ENCODE results near the gene PITX2.

Gene PITX2

DNA sequence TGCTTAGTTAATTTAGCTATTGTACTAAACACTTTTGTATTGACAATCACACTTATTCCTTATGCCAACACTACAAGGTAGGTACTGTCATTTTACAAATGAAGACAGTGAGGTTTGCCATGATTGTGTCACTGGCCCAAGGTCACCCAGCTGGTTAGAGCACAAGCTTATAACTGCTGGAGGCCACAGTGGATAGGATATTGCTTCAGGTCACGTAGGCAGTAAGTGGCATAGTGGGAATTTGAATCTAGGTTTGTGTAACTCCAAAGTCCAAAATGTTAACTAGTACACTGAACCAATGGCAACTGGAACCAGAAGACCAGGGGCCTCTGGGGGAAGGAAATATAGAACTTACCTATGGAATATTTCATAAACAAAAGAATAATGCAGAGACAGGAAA, 21.1 kb upstream of the PITX2 start:
- no peak for TF ChIP-seq ZFP3 (CRISPR knock-in tag; IDR thresholded peaks at IDR 0.05)
- TF ChIP-seq, protein P1, sequence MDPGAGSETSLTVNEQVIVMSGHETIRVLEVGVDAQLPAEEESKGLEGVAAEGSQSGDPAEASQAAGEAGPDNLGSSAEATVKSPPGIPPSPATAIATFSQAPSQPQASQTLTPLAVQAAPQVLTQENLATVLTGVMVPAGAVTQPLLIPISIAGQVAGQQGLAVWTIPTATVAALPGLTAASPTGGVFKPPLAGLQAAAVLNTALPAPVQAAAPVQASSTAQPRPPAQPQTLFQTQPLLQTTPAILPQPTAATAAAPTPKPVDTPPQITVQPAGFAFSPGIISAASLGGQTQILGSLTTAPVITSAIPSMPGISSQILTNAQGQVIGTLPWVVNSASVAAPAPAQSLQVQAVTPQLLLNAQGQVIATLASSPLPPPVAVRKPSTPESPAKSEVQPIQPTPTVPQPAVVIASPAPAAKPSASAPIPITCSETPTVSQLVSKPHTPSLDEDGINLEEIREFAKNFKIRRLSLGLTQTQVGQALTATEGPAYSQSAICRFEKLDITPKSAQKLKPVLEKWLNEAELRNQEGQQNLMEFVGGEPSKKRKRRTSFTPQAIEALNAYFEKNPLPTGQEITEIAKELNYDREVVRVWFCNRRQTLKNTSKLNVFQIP (CRISPR knock-in tag; IDR thresholded peaks at IDR 0.05; ENCODE audit: borderline replicate concordance, low read depth): no peak
- TF ChIP-seq OSR1 (CRISPR knock-in tag; IDR thresholded peaks at IDR 0.05): no peak
- TF ChIP-seq RARB (CRISPR knock-in tag; IDR thresholded peaks at IDR 0.05): no peak
- no peak for TF ChIP-seq ZC3H10 (CRISPR knock-in tag; IDR thresholded peaks at IDR 0.05)
- TF ChIP-seq, protein P2, sequence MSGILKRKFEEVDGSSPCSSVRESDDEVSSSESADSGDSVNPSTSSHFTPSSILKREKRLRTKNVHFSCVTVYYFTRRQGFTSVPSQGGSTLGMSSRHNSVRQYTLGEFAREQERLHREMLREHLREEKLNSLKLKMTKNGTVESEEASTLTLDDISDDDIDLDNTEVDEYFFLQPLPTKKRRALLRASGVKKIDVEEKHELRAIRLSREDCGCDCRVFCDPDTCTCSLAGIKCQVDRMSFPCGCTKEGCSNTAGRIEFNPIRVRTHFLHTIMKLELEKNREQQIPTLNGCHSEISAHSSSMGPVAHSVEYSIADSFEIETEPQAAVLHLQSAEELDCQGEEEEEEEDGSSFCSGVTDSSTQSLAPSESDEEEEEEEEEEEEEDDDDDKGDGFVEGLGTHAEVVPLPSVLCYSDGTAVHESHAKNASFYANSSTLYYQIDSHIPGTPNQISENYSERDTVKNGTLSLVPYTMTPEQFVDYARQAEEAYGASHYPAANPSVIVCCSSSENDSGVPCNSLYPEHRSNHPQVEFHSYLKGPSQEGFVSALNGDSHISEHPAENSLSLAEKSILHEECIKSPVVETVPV (CRISPR knock-in tag; IDR thresholded peaks at IDR 0.05): no peak
- no peak for TF ChIP-seq ARNTL (CRISPR knock-in tag; IDR thresholded peaks at IDR 0.05; ENCODE audit: borderline replicate concordance, low read depth)
- TF ChIP-seq TCF4 (CRISPR knock-in tag; IDR thresholded peaks at IDR 0.05; ENCODE audit: borderline replicate concordance): no peak
- no peak for TF ChIP-seq ISL1 (CRISPR knock-in tag; IDR thresholded peaks at IDR 0.05)
- TF ChIP-seq, protein P3, sequence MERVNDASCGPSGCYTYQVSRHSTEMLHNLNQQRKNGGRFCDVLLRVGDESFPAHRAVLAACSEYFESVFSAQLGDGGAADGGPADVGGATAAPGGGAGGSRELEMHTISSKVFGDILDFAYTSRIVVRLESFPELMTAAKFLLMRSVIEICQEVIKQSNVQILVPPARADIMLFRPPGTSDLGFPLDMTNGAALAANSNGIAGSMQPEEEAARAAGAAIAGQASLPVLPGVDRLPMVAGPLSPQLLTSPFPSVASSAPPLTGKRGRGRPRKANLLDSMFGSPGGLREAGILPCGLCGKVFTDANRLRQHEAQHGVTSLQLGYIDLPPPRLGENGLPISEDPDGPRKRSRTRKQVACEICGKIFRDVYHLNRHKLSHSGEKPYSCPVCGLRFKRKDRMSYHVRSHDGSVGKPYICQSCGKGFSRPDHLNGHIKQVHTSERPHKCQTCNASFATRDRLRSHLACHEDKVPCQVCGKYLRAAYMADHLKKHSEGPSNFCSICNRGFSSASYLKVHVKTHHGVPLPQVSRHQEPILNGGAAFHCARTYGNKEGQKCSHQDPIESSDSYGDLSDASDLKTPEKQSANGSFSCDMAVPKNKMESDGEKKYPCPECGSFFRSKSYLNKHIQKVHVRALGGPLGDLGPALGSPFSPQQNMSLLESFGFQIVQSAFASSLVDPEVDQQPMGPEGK (CRISPR knock-in tag; IDR thresholded peaks at IDR 0.05; ENCODE audit: borderline replicate concordance): no peak
- no peak for TF ChIP-seq TOX (CRISPR knock-in tag; IDR thresholded peaks at IDR 0.05; ENCODE audit: borderline replicate concordance)
- TF ChIP-seq, protein P4, sequence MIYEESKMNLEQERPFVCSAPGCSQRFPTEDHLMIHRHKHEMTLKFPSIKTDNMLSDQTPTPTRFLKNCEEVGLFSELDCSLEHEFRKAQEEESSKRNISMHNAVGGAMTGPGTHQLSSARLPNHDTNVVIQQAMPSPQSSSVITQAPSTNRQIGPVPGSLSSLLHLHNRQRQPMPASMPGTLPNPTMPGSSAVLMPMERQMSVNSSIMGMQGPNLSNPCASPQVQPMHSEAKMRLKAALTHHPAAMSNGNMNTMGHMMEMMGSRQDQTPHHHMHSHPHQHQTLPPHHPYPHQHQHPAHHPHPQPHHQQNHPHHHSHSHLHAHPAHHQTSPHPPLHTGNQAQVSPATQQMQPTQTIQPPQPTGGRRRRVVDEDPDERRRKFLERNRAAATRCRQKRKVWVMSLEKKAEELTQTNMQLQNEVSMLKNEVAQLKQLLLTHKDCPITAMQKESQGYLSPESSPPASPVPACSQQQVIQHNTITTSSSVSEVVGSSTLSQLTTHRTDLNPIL (CRISPR knock-in tag; IDR thresholded peaks at IDR 0.05; ENCODE audit: low read depth): no peak
- no peak for TF ChIP-seq ZFP30 (CRISPR knock-in tag; IDR thresholded peaks at IDR 0.05)
- no peak for TF ChIP-seq ZNF8 (CRISPR knock-in tag; IDR thresholded peaks at IDR 0.05)

DNA sequence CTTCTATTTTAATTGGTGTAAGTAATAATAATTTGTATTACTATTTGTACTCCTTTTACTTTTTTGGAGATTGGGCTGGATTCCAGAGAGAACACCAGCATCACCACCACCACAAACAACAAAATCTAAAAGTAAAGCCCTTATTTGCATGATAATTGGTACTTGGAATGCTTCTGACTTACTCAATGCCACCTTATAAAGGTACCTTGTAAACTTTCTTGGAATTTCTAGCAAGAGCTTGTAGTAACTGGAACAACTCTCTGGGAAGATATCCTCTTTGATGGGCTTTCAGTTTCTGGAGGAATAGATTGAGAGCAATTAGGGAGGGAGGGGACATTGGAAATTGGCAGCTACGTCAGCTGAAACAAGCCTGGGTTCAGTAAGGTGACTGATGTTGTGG, 20.2 kb upstream of the PITX2 start:
- TF ChIP-seq BACH2 (CRISPR knock-in tag; IDR thresholded peaks at IDR 0.05; ENCODE audit: borderline replicate concordance): no peak

More for the DNA sequence above, 21.1 kb upstream of the PITX2 start:
- ATAC-seq: no peak

DNA sequence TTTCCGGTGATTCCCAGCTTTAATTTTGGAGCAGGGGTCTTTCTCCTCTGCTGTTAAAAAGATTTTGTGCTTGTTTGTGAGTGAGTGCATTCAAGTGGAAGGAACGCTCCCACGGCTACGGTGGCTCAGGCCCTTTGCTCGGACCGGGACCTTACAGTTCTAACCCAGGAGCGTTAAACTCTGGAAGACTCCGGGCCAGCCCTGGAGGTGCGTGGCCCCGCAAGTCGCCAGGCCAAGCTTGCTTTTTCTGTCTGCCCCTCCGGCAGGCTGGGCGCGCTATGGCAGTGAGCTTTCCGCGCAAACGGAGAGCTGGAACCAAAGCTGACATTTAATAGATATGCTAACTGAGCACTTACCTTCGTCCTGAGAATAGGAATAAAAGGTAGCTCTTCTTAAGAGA, 18.3 kb upstream of the PITX2 start:
- no peak for ATAC-seq

More for the DNA sequence above, 20.2 kb upstream of the PITX2 start:
- ATAC-seq: no peak

More for the DNA sequence above, 18.3 kb upstream of the PITX2 start:
- TF ChIP-seq TOX (CRISPR knock-in tag; IDR thresholded peaks at IDR 0.05; ENCODE audit: borderline replicate concordance) (no peak), OSR1 (CRISPR knock-in tag; IDR thresholded peaks at IDR 0.05) (no peak), ZNF565 (CRISPR knock-in tag; conservative IDR thresholded peaks at IDR 0.05; ENCODE audit: low read depth) (no peak), ESRRG (CRISPR knock-in tag; IDR thresholded peaks at IDR 0.05) (no peak), ZFP30 (CRISPR knock-in tag; IDR thresholded peaks at IDR 0.05) (no peak), GLIS3 (CRISPR knock-in tag; IDR thresholded peaks at IDR 0.05) (no peak), CSDC2 (CRISPR knock-in tag; IDR thresholded peaks at IDR 0.05) (no peak), SNAI2 (CRISPR knock-in tag; IDR thresholded peaks at IDR 0.05) (no peak), ZC3H10 (CRISPR knock-in tag; IDR thresholded peaks at IDR 0.05) (no peak), PPARA (CRISPR knock-in tag; IDR thresholded peaks at IDR 0.05; ENCODE audit: borderline replicate concordance) (no peak), ZNF8 (CRISPR knock-in tag; IDR thresholded peaks at IDR 0.05) (no peak), RARB (CRISPR knock-in tag; IDR thresholded peaks at IDR 0.05) (no peak), ISL1 (CRISPR knock-in tag; IDR thresholded peaks at IDR 0.05) (no peak), ARNTL (CRISPR knock-in tag; IDR thresholded peaks at IDR 0.05; ENCODE audit: borderline replicate concordance, low read depth) (no peak), TCF4 (CRISPR knock-in tag; IDR thresholded peaks at IDR 0.05; ENCODE audit: borderline replicate concordance) (no peak)
- TF ChIP-seq, protein P2 (CRISPR knock-in tag; IDR thresholded peaks at IDR 0.05): no peak
- TF ChIP-seq, protein P3 (CRISPR knock-in tag; IDR thresholded peaks at IDR 0.05; ENCODE audit: borderline replicate concordance): no peak
- TF ChIP-seq, protein P1 (CRISPR knock-in tag; IDR thresholded peaks at IDR 0.05; ENCODE audit: borderline replicate concordance, low read depth): no peak

Data from SK-N-SH treated with all-trans-retinoic acid at 6 μM for 48 hours (cell line).